ENCODE data around the gene CYP26C1.

Gene CYP26C1

GRCh38 chr10:93080350-93081046 is 19.9 kb downstream of the CYP26C1 start:
- DNase-seq (ENCODE audit: low read depth), result peak; percentile 48
- TF ChIP-seq CTCF (IDR thresholded peaks at IDR 0.05; ENCODE audit: insufficient read depth, low read depth, low read length, missing control alignments), result peak; percentile 83
- no peak overlapping the region for H3K4me3 ChIP-seq (ENCODE audit: low read length)

- no peak for DNase-seq (ENCODE audit: low read depth)
- TF ChIP-seq CTCF (IDR thresholded peaks at IDR 0.05; ENCODE audit: insufficient read depth, low read depth, low read length, missing control alignments), result no peak
- H3K4me3 ChIP-seq (ENCODE audit: low read length), result no peak overlapping the region
Observed at GRCh38 chr10:93081318-93081717, 20.7 kb downstream of the CYP26C1 start.

GRCh38 chr10:93081834-93082233 is 21.2 kb downstream of the CYP26C1 start:
- no peak for TF ChIP-seq CTCF (IDR thresholded peaks at IDR 0.05; ENCODE audit: insufficient read depth, low read depth, low read length, missing control alignments)
- DNase-seq (ENCODE audit: low read depth), result no peak
- H3K4me3 ChIP-seq (ENCODE audit: low read length), result no peak overlapping the region

- no peak for TF ChIP-seq CTCF (IDR thresholded peaks at IDR 0.05; ENCODE audit: insufficient read depth, low read depth, low read length, missing control alignments)
- H3K4me3 ChIP-seq (ENCODE audit: low read length), result no peak overlapping the region
- DNase-seq (ENCODE audit: low read depth), result no peak
Observed at GRCh38 chr10:93083743-93084539, 23.3 kb downstream of the CYP26C1 start.

- H3K4me3 ChIP-seq (ENCODE audit: low read length), result no peak overlapping the region
- no peak for DNase-seq (ENCODE audit: low read depth)
- no peak for TF ChIP-seq CTCF (IDR thresholded peaks at IDR 0.05; ENCODE audit: insufficient read depth, low read depth, low read length, missing control alignments)
Observed at GRCh38 chr10:93085272-93085859, 24.8 kb downstream of the CYP26C1 start.

GRCh38 chr10:93086289-93086688 is 25.7 kb downstream of the CYP26C1 start:
- TF ChIP-seq CTCF (IDR thresholded peaks at IDR 0.05; ENCODE audit: insufficient read depth, low read depth, low read length, missing control alignments), result no peak
- no peak overlapping the region for H3K4me3 ChIP-seq (ENCODE audit: low read length)
- DNase-seq (ENCODE audit: low read depth), result no peak
